Astrocyte (in vitro differentiated cells and primary cell): ENCODE results near the gene GALNT18.

Experiments used
- CTCF ChIP-seq: IDR thresholded peaks from 2 replicates; pipeline ENCODE4 v1.5.1; 2011; ENCODE audit warnings: low read depth, mild to moderate bottlenecking, inconsistent platforms, low read length, moderate library complexity; ENCODE audit not compliant: insufficient read depth
- EZH2 ChIP-seq: IDR thresholded peaks from 2 replicates; pipeline ENCODE4 v1.6.1; 2012; ENCODE audit warnings: mild to moderate bottlenecking, low read length, inconsistent platforms; ENCODE audit not compliant: insufficient read depth

- no peak for TF ChIP-seq CTCF
- no peak for TF ChIP-seq EZH2
Measured at GRCh38 chr11:11236498-11237059, 385.2 kb downstream of the GALNT18 start.
